SJSA1 (cell line): ENCODE measurements around the gene DNAAF1. TPM values are rescaled to one million over a fixed set of nuclear protein-coding genes. Genes with fewer than 3 reads are reported as not detected.

Source experiments
- DNase-seq, 2 experiments: peaks; one replicate each; pipeline ENCODE4 v3.0.0-alpha.2; 2015 to 2020; ENCODE audit warnings: low spot score in 2 of 2, low read depth in 1 of 2
- H3K27ac ChIP-seq: fragments of 250-450 bp; sonication (Bioruptor Pico); 2 replicates; pipeline ENCODE4 v1.5.1; 2020; ENCODE audit warnings: mild to moderate bottlenecking, moderate library complexity
- H3K27me3 ChIP-seq: fragments of 250-450 bp; sonication (Bioruptor Pico); replicated peaks from 2 replicates; pipeline ENCODE4 v1.5.1; 2020; ENCODE audit warnings: mild to moderate bottlenecking, moderate library complexity
- H3K36me3 ChIP-seq: fragments of 250-450 bp; sonication (Bioruptor Pico); 2 replicates; pipeline ENCODE4 v1.5.1; 2020; ENCODE audit warnings: mild to moderate bottlenecking
- H3K4me1 ChIP-seq: fragments of 250-450 bp; sonication (Bioruptor Pico); replicated peaks from 2 replicates; pipeline ENCODE4 v1.6.1; 2021; ENCODE audit warnings: mild to moderate bottlenecking
- H3K4me3 ChIP-seq: fragments of 250-450 bp; sonication (Bioruptor Pico); 2 replicates; pipeline ENCODE4 v1.5.1; 2020; ENCODE audit warnings: mild to moderate bottlenecking
- H3K9me3 ChIP-seq: fragments of 250-450 bp; sonication (Bioruptor Pico); replicated peaks from 2 replicates; pipeline ENCODE4 v1.5.1; 2020; ENCODE audit warnings: mild to moderate bottlenecking
- total RNA-seq: library from RNA; depleted of rRNA; stranded (reverse); fragments of >200 nt; shearing (Covaris generic); gene quantifications from 2 replicates; pipeline ENCODE4 v1.2.3, GENCODE V29; 2014; rRNA removed

Gene DNAAF1
- total RNA-seq, 1 experiment from 2014 or later = not detected

DNA sequence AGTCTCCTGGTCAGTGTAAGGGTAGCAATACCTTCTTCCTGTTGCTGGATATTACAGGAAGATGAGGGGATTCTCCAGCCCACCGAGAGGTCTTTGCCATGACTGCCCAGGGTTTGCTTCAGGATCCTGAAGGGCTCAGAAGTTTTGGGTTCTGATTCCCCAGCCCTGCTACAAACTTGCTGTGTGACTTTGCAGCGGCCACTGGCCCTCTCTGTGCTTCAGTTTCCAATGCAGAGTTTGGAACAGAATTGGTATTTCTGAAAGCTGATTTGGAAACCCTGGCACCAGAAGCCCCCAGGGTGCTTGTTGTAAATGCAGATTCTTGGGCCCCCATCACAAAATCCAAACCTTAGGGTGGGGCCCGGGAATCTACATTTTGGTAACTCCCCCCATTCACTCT is 80.0 kb downstream of the DNAAF1 start:
- no peaks in the 10 kb centered on the region for H3K27me3 ChIP-seq
- peaks cover 15% of the 10 kb centered on the region for H3K4me1 ChIP-seq
- H3K27ac ChIP-seq = no peak overlapping the region
- H3K36me3 ChIP-seq = no peaks in the 10 kb centered on the region
- no peak overlapping the region for H3K4me3 ChIP-seq
- DNase-seq = no peak
- no peaks in the 10 kb centered on the region for H3K9me3 ChIP-seq

DNA sequence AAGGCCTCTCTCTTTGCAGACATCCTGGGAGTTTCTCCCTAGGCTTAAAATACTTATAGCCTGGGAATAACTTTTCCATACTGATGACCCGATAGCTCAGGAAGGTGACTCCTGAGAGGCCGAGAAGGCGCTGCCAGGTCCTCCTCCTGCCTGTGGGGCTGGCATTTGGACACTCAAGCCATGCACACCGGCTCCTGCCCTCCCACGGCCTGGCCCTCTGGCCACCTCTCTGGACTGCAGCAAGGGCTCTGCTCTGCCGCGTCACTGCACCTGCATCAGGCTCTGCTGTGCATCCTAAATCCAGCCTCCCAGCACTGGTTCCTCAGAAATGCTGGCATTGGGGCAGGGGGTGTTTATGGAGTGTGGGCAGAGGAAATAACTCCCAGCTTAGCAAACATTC is 80.5 kb downstream of the DNAAF1 start:
- no peaks in the 10 kb centered on the region for H3K36me3 ChIP-seq
- H3K9me3 ChIP-seq = no peaks in the 10 kb centered on the region
- H3K4me3 ChIP-seq = no peak overlapping the region
- H3K27me3 ChIP-seq = no peaks in the 10 kb centered on the region
- H3K27ac ChIP-seq = no peak overlapping the region
- no peak for DNase-seq
- peaks cover 15% of the 10 kb centered on the region for H3K4me1 ChIP-seq

DNA sequence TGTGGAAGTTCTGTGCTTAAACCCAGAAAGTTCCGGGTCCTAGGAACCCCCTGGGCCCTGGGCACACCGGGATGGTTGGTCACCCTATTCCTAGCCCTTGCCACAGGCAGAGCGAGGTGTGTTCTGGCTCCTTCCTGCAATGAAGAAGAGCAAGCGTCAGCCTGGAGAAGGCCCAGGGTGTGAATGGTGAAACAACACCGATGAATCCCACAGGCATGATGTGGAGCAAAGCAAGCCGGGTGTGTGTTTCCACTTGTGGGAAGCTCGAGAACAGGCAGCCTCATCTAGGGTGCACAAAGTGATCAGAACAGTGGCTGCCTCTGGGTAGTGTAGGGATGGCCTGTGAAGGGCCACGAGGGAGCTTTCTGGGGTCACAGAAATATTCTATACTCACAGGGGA is 80.9 kb downstream of the DNAAF1 start:
- no peaks in the 10 kb centered on the region for H3K27me3 ChIP-seq
- no peaks in the 10 kb centered on the region for H3K36me3 ChIP-seq
- no peaks in the 10 kb centered on the region for H3K9me3 ChIP-seq
- H3K4me1 ChIP-seq = peaks cover 15% of the 10 kb centered on the region
- no peak overlapping the region for H3K4me3 ChIP-seq
- H3K27ac ChIP-seq = no peak overlapping the region
- no peak for DNase-seq

Other genes starting within 250 kb of the DNAAF1 start
- 2.2 and 2.8 TPM in 2 replicates for gene MLYCD, start 246.2 kb upstream of the DNAAF1 start, total RNA-seq
- gene OSGIN1, start 192.1 kb upstream of the DNAAF1 start, total RNA-seq = 1.7 and 6.4 TPM in 2 replicates
- not detected in 2 replicates for gene NECAB2, start 177.1 kb upstream of the DNAAF1 start, total RNA-seq
- not detected in 2 replicates for gene SLC38A8, start 102.5 kb upstream of the DNAAF1 start, total RNA-seq
- gene MBTPS1, start 28.4 kb upstream of the DNAAF1 start, total RNA-seq = 64.9 and 65.0 TPM in 2 replicates
- gene HSDL1, start 131 bp upstream of the DNAAF1 start, total RNA-seq = 29.0 and 36.4 TPM in 2 replicates
- 16.8 and 20.5 TPM in 2 replicates for gene TAF1C, start 41.7 kb downstream of the DNAAF1 start, total RNA-seq
- gene ADAD2, start 45.8 kb downstream of the DNAAF1 start, total RNA-seq = not detected in 2 replicates
- not detected in 2 replicates for gene KCNG4, start 94.7 kb downstream of the DNAAF1 start, total RNA-seq
- gene WFDC1, start 149.6 kb downstream of the DNAAF1 start, total RNA-seq = 125 and 143 TPM in 2 replicates
- gene ATP2C2, start 223.2 kb downstream of the DNAAF1 start, total RNA-seq = not detected in 2 replicates